Sigmoid colon (tissue), 3 donors: Measurements from ENCODE around the gene AZIN2.

Experiments used
- POLR2A ChIP-seq, 2 donors: fragments of 450-650 bp; IDR thresholded peaks; one replicate each; pipeline ENCODE4 v1.6.1; 2016; ENCODE audit warnings: antibody characterized with exemption in 2 of 2, mild to moderate bottlenecking in 2 of 2, moderate library complexity in 2 of 2
- TF ChIP-seq, protein P1 (sequence below), 4 experiments: fragments of 450-650 bp in 3 of 4; fragments of 200-600 bp in 1 of 4; IDR thresholded peaks; one replicate each; pipeline ENCODE4 v1.5.1; 2016 to 2019; ENCODE audit warnings: antibody characterized with exemption in 4 of 4, mild to moderate bottlenecking in 3 of 4, moderate library complexity in 2 of 4

DNA sequence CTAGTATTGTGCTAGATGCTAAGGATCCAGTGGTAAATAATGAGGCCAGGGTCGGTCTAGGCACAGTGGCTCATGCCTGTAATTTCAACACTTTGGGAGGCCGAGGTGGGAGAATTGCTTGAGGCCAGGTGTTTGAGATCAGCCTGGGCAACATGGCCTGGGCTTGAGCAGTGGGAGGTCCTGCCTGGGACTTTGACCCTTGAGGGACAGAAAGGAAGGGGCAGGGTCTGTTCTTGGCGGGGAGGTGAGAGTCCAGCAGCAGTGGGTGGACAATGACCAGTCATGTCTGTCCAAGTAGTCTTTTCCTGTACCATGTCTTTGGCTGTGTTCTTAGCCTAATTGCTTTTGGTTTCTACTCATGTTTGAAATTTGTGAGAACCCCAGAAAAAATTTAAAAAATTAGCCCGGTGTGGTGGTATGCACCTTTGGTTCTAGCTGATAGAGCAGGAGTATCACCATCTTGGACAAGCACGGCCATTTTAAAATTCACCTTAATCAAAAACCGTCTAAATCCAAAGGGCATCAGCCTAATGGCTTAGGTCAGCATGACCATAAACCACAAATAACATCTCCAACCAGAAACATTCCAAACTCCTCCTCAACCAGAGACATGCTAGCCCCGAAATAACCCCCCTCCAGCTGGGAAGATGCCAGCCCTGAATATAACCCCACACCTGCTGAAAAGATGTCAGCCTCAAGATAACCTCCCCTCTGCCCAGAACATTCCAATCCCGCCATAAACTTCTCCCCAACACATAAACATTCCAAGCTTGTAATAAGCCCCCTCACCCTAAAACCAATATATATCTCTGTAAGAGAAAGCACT, 37.5 kb upstream of the AZIN2 start:
- TF ChIP-seq POLR2A (IDR thresholded peaks at IDR 0.05), result no peak
- TF ChIP-seq, protein P1, sequence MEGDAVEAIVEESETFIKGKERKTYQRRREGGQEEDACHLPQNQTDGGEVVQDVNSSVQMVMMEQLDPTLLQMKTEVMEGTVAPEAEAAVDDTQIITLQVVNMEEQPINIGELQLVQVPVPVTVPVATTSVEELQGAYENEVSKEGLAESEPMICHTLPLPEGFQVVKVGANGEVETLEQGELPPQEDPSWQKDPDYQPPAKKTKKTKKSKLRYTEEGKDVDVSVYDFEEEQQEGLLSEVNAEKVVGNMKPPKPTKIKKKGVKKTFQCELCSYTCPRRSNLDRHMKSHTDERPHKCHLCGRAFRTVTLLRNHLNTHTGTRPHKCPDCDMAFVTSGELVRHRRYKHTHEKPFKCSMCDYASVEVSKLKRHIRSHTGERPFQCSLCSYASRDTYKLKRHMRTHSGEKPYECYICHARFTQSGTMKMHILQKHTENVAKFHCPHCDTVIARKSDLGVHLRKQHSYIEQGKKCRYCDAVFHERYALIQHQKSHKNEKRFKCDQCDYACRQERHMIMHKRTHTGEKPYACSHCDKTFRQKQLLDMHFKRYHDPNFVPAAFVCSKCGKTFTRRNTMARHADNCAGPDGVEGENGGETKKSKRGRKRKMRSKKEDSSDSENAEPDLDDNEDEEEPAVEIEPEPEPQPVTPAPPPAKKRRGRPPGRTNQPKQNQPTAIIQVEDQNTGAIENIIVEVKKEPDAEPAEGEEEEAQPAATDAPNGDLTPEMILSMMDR (IDR thresholded peaks at IDR 0.05), result no peak
